Fibroblast of skin of left quadriceps (primary cell): Measurements from ENCODE around the gene STK32B.
A peak's percentile ranks its signal among the peaks of the same experiment; 100 is the strongest.
"Not testable (repeated sequence)": the region's sequence is repeated elsewhere in the genome, so short reads cannot be mapped to it uniquely, and the experiment has no call there.

Experiments
- DNase-seq, 2 experiments: peaks; one replicate each; pipeline ENCODE4 v3.0.0-alpha.2; 2013; ENCODE audit warnings: low read depth in 2 of 2

Gene STK32B

DNA sequence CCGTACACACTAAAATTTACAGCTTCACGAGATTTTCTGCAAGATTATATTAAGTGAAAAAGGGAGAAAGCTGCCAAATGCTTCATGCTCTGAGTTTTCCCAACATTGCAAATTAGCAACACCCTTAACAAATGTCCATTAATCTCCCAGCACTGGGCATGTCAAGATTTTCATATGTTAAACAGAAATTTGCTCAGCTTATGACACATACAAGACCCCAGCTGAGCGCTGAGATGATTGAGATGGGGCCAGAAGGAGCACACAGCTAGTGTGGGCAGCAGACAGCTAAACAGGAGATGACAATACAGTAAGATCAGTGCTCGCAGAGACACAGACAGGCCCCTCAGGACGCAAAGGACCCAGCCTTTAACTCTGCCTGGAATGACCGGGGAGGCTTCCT lies 208.8 kb downstream of the STK32B start:
- no peak for DNase-seq

DNA sequence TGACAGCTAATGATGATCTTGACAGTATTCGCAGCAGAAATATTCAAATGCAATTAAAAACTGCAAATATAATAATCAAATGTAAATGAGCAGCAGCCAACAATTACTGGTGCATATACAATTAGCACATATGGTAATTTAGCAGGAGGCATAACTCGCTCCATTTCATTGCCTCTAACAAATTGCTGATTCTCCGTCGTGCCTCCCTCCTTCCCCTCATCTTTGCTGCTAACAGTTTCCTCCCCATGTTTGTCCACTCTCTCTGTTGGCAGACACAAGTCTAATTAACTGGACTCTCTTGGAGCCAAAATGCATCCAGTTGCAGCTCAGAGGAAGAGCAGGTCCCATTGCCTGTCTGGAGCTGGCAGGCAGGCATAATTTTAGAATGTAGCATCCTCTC lies 210.6 kb downstream of the STK32B start:
- no peak for DNase-seq

DNA sequence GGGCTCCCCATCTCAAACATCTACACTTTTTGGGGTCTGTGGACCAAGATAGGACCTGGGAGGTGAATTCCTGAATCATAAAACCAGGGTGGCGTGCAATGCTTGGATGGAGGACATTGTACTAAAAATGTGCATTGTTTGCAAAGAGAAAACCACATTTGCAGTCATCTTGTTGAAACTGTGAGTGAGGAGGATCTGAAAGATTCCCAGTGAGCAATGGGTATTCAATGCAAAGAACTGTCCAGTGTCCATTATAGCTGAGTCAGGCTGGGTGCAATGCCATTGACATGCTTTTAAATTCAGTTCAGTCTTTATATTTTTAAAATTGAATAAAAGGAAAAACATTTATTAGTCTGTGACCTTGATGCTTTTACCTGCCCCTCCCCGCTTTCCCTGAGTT lies 215.7 kb downstream of the STK32B start:
- no peak for DNase-seq

DNA sequence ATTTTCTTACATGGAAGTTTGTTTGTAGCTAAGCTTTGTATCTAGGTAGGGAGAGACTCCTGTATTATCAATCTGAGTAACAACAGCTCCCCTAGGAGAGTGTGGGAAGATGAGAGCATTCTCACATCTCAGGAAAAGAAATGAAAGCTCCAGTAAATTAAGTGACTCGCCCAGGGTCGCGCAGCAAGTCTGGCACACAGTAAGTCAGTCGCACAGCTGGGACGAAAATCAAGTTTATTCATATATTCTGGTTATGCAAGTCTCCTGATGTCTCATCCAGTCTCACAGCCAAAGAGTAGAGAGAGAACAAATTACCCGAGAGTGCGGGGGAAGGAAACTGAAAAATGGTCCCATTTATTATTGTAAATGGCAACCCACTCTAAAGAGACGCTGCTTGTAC lies 216.1 kb downstream of the STK32B start:
- DNase-seq: no peak

DNA sequence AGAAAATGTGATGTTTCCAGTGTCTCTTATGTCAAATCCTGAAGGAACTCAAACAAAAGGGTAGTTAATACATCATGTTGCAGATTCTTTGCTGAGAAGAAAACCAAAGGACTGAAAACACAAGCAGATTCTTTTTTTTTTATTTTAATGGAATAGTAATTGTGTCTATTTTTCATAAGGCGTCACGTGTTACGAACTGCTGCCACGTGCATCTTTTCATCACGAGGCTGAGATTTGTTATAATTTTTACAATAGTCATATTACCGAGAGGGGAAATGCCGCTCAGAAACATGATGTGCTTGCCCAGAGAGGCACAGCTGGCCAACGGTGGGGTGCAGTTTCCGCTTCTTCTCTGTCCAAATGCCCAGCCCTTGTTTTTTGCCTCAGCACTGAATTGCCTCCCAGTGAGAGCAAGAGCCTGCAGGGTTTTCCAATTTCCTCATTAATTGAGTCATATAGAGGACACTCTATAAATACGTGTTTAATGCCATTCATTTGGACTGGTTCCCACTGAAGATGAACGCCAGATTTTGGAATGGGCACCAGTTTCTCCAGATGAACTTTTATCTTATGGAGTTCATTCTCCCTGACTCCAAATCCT lies 225.3 kb downstream of the STK32B start:
- no peak for DNase-seq

DNA sequence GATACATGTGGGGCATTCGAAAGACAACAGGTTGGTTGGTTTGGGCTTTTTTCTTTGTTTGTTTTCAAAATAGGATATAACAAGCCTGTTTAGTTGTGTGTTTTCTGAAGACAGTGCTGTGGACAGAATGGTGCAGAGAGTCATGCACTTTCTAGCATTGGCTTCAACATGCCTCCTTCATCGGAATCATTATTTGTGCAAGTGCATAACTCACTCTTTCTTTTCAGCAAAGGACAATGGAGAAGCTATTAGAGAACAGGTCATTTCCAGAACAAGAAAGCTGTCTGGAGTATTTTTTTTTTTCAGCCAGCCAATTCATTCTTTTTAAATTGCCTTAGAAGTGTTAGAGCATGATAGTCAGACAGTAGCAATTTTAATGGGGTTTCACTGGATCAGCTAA lies 225.8 kb downstream of the STK32B start:
- no peak for DNase-seq

DNA sequence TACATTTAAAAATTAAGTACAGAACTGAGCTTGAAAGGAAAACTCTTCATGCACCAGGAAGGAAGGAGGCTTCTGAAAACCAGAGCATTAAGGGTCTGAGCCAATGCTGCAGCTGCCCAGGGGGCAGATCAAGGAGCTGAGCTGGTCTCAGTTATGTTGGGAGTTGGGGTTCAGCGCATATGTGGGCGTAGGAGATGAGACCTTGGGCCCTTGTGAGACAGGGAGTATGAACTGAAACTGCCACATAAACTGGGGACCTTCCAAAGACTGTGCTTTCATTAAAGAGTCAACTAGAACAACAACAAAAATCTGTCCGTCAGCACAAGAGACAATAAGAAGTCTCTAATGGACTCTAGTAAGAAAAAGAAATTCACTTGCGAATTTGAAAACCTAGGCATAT lies 226.9 kb downstream of the STK32B start:
- DNase-seq: no peak

DNA sequence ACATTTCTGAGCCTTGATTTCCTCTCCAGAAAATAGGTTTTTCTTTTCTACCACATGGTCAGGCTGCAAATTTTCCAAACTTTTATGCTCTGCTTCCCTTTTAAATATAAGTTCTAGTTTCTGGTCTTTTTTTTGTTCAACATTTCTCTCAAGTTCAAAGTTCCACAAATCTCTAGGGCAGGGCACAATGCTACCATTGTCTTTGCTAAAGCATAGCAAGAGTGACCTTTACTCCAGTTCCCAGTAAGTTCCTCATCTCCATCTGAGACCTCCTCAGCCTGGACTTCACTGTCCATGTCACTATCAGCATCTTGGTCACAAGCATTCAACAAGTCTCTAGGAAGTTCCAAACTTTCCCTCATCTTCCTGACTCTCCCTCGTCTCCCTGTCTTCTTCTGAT lies 228.8 kb downstream of the STK32B start:
- DNase-seq: not testable (repeated sequence)

DNA sequence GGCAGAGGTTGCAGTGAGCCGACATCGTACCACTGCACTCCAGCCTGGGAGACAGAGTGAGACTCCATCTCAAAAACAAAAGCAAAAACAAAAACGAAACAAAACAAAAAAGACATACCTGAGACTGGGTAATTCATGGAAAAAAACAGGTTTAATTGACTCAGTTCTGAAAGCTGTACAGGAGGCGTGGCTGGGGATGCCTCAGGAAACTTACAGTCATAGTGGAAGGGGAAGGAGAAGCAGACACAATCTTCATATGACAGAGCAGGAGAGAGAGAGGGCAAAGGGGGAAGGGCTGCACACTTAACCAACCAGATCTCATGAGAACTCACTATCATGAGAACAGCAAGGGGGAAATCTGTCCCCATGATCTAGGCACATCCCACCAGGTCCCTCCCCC lies 229.5 kb downstream of the STK32B start:
- no peak for DNase-seq

DNA sequence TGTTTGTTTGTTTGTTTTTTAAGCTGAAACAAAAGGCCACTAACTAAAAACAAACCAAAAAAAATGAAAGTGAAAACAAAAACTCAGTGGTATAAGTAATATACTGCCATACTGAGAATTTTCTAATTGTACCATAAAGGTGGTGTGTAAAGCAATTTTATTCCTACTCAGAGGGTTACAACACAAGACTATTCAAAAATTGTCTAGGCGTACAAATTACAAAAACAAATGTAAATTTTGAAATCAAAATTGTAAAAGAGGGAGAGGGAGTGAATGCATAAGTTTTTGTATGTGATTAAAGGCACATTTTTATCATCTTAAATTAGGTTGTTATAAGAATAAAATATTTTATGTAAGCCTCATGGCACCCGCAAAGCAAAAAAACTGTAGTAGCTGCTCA lies 232.6 kb downstream of the STK32B start:
- no peak for DNase-seq

DNA sequence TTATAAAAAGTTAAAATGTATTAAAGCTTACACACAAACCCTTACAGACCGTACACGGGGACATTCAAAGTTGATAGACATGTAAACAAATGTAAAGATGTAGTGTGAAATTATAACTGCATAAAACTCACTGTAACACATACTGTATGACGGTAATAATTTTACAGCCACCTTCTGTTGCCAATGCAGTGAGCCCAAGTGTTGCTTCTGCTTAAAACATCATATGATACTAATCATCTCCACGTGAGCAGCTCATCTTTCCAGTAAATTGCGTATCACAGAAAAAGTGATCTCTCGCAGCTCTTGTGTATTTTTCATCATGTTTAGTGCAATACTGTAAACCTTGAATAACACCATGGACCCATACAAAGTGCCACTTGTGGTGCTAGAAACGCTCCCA lies 233.2 kb downstream of the STK32B start:
- no peak for DNase-seq

DNA sequence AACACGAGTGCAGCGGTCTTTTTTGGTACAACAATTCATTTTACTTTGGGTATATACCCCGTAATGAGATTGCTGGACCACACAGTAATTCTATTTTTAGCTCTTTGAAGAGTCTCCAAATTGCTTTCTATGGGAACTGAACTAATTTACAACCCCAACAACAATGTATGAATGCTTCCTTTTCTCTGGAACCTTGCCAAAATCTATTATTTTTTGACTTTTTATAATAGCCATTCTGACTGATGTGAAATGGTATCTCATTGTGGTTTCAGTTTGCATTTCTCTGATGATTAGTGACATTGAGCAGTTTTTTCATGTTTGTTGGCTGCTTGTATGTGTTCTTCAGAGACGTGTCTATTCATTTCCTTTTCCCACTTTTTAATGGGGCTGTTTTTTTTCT lies 240.8 kb downstream of the STK32B start:
- no peak for DNase-seq

DNA sequence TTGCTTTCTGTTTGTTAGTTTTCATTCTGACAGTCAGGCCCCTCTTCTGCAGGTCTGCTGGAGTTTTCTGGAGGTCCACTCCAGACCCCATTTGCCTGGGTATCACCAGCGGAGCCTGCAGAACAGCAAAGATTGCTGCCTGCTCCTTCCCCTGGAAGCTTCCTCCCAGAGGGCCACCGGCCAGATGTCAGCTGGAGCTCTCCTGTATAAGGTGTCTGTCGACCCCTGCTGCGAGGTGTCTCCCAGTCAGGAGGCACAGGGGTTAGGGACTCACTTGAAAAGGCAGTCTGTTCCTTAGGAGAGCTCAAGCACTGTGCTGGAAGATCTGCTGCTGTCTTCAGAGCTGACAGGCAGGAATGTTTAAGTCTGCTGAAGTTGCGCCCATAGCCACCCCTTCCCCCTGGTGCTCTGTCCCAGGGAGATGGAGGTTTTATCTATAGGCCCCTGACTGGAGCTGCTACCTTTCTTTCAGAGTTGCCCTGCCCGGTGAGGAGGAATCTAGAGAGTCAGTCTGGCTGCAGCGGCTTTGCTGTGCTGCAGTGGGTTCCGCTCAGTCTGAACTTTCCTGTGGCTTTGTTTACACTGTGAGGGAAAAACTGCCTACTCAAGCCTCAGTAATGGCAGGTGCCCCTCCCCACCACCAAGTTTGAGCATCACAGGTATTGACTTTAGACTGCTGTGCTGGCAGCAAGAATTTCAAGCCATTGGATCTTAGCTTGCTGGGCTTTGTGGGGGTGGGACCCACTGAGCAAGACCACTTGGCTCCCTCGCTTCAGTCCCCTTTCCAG lies 246.9 kb downstream of the STK32B start:
- not testable (repeated sequence) for DNase-seq

DNA sequence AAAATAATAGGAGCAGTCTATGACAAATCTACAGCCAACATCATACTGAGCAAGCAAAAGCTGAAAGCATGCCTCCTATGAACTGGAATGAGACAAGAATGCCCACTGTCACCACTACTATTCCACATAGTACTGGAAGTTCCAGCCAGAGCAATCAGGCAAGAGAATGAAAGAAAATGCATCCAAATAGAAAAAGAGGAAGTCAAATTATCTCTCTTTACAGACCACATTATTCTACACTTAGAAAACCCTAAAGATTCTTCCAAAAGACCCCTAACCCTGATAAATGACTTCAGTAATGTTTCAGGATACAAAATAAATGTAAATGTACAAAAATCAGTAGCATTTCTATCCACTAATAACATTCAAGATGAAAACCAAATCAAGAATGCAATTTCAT lies 249.0 kb downstream of the STK32B start:
- DNase-seq: no peak

DNA sequence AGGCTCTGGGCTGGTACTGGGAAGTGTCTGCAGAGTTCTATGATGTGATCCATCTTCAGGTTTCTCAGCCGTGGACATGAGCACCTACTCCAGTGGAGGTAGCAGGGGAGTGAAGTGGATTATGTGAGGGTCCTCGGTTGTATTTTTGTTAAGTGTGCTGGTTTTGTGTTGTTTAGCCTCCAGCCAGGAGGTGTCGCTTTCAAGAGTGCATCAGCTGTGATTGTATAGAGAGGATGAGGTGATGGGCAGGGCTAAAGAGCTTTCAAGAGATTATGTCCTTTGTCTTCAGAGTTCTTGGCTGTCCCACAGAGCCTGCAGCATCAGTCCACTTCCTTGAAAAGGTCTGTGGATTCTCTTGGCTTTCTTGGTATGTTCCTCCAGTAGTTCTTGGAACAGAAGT lies 256.6 kb downstream of the STK32B start:
- DNase-seq: no peak

DNA sequence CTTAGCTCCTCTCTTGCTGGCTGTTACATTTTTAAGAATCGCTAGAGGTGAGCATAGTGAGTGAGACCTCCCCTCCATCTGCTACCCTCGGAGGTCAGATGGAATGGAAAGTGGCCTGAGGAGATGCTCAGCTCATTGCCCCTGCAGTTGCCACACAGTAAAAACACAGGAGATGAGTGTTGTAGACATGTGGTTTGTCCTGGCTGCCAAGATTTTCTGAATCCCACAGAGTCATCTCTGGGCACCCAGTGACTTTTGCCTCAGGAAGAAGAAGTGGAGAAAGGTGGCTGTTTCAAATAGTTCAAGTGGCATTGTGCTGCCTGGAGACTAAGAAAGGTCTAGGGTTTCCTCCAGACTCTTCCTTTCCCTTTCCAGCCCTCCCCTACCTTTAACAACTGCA lies 271.0 kb downstream of the STK32B start:
- DNase-seq: no peak

DNA sequence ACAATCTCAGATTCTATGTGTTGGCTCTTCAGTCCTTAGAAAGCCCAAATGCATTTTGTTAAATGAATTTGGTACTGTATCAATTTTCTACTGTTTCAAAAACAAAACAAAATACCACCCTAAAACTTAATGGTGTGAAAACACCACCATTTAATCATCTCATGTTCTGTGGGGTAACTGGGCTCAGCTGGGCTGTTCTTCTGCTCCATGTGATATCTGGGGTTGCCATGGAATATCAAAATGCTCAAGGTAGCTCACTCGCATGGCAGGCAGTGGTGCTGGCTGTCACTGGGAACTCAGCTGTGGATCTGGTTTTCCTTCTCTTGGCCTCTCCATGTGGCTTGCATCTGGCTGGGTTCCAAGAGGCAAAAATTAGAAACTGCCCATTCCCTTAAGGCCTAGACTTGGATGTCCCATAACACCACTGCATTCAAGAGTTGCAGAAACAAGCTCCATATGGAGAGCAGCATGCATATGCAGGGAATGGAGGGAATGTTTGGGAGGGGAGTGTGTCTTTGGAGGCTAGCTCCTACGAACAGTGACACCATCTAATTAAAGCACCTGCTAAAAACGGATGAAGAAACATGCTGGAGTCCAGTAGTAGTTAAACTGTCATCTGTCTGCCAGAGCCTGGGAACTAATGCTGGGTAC lies 279.2 kb downstream of the STK32B start:
- DNase-seq: no peak

DNA sequence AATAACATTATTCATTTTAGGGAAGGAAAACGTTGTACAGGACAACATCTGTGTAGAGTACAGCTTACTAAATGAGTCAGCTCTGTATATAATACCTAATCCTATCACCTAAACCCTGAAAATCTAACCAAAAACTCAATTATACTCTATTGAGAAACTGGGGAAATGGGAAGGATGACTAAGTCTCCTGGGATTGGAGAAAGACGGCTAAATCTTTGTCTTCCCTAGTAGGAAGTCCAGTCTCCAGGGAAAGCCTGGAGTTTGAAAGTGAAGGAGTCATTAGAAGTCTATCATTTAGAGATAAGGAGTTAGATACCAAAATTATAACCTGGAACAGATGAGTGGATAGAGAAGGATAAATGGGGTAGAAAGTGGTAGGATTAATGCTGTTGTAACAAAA lies 286.5 kb downstream of the STK32B start:
- peak in 1 of 2 experiments; percentile 3 for DNase-seq

DNA sequence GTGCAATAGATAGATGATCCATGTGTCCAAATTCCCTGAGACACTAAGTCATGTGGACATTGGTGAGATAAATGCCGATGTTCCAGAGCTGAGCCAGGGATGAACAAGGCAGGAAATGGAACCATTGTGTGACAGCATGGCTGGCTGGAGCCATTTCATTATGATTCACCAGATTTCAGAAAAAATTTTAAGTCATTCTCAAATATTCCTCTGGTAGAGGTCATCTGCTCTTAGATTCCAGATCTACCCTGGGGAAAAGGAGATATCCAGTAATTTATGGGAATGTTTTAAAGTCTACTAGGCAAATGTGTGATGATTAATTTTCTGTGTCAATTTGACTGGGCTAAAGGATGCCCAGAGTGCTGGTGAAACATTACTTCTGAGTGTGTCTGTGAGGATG lies 287.3 kb downstream of the STK32B start:
- peak in 1 of 2 experiments; percentile 8 for DNase-seq

DNA sequence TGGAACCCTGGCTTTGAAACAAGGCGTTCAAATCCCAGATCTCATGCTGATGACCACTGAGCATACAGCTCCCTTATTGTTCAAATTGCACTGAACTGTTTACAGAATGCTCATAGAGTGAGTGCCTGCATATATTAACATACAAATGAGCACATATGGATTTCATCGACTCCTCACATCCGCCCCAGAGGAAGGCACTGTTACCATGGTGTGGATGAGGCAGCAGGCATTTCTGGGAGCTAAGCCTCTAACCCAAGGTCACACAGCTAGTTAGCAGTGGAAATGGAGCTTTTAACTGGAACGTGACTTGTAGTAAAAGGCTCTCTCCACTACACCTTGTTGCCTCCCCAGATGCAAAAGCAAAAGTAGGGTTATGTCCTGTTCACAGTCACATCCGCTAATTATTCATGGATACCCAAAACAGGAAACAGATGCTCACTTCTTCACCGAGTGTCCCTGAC lies 289.7 kb downstream of the STK32B start:
- peak; percentile 8 to 18 for DNase-seq

DNA sequence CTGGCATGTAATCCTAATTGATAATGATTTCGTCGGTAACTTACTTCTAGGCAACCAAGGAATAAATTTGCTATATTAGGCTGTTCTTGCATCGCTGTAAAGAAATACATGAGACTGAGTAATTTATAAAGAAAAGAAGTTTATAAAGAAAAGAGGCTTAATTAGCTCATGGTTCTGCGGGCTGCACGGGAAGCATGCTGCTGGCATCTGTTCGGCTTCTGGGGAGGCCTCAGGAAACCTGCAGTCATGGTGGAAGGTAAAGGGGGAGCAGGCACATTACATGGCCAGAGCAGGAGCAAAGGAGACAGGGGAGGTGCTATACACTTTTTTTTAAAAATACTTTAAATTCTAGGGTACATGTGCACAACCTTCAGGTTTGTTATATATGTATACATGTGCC lies 290.2 kb downstream of the STK32B start:
- no peak for DNase-seq

DNA sequence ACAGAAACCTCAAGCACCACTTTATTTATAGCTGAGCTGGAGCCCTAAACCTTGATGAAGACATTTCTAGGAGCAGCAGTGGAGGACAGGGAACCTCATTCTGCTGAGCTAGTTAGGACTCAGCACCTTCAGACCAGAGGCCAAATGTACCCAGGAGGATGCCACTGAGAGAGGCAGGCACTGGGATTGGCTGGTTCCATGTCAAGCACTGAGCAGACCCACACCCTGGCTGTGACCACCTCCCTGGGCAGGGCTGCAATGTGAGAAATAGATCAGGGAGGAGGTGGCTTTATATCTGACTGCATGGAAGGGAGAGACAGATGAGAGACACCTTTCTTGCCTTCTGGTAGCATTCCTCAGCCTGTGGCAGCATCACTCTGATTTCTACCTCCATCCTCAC lies 304.6 kb downstream of the STK32B start:
- DNase-seq: no peak

DNA sequence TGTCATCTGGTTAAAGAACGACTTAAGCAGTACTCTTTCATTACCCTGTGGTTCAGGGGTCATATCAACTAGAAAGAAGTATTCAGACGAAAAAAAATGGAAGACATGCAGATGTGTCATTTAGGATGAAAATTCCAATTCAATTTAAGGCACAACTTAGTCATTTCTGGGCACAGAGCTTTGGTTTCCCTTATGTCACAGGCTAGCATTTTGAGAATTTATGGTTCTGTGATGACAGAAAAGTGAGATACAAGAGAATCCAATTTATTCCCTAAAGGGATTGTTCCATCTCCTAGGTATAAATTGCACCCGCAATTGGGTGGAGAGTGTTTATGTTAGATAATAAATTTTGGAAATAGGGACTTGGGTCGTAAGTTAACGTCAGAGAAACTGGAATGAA lies 306.6 kb downstream of the STK32B start:
- DNase-seq: no peak
